ENCODE measurements around the gene UGGT2. TPM values are rescaled to one million over a fixed set of nuclear protein-coding genes. Genes with fewer than 3 reads are reported as not detected.

Gene UGGT2
- total RNA-seq, 4 donors from 2014 or later = 17.5 to 29.9 (median 25.2) TPM

DNA sequence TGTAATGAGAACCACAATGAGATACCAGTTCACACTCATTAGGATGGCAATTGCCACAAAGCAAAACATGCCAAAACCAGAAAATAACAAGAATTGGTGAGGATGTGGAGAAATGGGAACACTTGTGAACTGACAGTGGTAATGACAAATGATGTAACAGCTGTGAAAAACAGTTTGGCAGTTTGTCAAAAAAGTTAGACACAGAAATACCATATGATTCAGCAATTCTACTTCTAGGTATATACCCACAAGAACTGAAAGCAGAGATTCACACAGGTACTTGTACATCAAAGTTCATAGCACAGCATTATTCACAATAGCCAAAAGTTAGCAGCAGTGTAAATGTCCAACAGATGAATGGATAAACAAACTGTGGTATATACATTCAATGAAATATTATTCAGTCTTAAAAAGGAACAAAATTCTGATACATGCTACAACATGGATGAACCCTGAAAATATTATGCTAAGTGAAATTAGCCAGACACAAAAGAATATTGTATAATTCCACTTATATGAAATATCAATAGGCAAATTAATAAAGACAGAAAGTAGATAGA is 96.5 kb downstream of the UGGT2 start:
- Histone ChIP-seq H3K9me3 (peaks cover 0 to 6% (median 0%) of the 10 kb centered on the region in 4 donors), H3K4me1 (no peaks in the 10 kb centered on the region), H3K4me3 (no peak overlapping the region), H3K36me3 (no peaks in the 10 kb centered on the region), H3K27ac (no peak overlapping the region), H3K27me3 (no peaks in the 10 kb centered on the region)
- TF ChIP-seq POLR2A (IDR thresholded peaks at IDR 0.05) = no peak
- TF ChIP-seq, protein P1, sequence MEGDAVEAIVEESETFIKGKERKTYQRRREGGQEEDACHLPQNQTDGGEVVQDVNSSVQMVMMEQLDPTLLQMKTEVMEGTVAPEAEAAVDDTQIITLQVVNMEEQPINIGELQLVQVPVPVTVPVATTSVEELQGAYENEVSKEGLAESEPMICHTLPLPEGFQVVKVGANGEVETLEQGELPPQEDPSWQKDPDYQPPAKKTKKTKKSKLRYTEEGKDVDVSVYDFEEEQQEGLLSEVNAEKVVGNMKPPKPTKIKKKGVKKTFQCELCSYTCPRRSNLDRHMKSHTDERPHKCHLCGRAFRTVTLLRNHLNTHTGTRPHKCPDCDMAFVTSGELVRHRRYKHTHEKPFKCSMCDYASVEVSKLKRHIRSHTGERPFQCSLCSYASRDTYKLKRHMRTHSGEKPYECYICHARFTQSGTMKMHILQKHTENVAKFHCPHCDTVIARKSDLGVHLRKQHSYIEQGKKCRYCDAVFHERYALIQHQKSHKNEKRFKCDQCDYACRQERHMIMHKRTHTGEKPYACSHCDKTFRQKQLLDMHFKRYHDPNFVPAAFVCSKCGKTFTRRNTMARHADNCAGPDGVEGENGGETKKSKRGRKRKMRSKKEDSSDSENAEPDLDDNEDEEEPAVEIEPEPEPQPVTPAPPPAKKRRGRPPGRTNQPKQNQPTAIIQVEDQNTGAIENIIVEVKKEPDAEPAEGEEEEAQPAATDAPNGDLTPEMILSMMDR (IDR thresholded peaks at IDR 0.05) = no peak
- no peak for DNase-seq

DNA sequence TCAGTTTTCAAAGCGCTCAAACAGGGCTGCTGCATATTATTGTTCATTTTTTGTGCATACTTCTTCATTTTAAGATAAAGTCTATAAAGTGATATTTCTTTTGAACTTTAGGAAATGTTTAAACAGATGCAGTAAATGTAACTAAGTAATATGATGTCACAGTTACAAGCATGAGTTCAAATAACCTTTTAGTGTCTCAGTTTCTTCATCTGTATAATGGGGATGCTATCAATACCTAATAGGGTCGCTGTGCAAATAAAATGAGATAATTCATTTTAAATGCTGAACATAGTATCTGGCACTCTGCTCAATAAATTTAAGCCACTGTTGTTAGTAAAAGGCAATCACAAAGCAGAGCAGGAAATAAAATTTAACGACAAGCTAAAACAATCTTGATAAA is 97.5 kb downstream of the UGGT2 start:
- DNase-seq = no peak
- Histone ChIP-seq H3K27me3 (no peaks in the 10 kb centered on the region), H3K4me1 (no peaks in the 10 kb centered on the region), H3K27ac (no peak overlapping the region), H3K9me3 (peaks cover 0 to 4% (median 0%) of the 10 kb centered on the region in 4 donors), H3K36me3 (no peaks in the 10 kb centered on the region), H3K4me3 (no peak overlapping the region)
- no peak for TF ChIP-seq POLR2A (IDR thresholded peaks at IDR 0.05)
- TF ChIP-seq, protein P1 (IDR thresholded peaks at IDR 0.05) = no peak

DNA sequence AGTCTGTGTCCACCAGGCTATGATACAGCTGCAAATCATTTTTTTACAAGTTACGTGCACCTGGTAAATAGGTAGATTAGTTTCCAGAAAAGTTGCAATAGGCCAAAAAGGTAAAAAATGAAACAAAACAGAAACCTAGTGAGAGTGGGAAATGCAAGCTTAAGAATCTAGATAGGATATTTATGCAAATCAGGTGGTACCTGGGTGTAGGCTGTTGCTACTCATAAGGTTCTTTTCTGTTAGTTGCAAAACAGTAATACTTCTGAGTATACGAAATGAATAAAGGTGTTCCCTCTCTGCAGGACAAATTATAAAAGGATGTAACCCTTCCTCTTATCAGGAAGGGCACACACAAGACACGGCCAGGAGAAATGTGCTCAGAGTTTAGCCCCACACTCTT is 97.9 kb downstream of the UGGT2 start:
- DNase-seq = no peak

DNA sequence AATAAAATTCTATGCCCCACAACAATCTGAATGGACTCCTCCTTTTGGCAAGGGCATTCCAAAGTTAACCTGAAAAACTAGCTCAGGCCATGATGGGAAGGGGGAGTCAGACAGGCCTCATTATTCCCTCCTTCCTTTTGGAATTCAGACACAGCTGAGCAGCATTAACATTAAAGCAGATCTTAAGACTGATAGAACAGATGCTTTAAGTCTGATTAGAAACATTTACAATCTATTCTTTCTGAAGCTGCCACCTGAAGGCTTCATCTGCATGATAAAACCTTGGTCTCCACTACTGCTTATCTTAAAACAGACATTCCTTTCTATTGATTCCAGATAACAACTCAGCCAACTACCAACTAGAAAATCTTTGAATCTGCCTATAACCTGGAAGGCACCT is 98.9 kb downstream of the UGGT2 start:
- no peaks in the 10 kb centered on the region for H3K4me1 ChIP-seq
- no peaks in the 10 kb centered on the region for H3K36me3 ChIP-seq
- no peaks in the 10 kb centered on the region for H3K27me3 ChIP-seq
- DNase-seq = no peak
- TF ChIP-seq, protein P1 (IDR thresholded peaks at IDR 0.05) = no peak
- TF ChIP-seq POLR2A (IDR thresholded peaks at IDR 0.05) = no peak
- no peak overlapping the region for H3K4me3 ChIP-seq
- no peak overlapping the region for H3K27ac ChIP-seq
- H3K9me3 ChIP-seq = no peaks in the 10 kb centered on the region

More for the DNA sequence above, 97.9 kb downstream of the UGGT2 start:
- Histone ChIP-seq H3K27me3 (no peaks in the 10 kb centered on the region), H3K27ac (no peak overlapping the region), H3K9me3 (peaks cover 0 to 4% (median 0%) of the 10 kb centered on the region in 4 donors), H3K4me1 (no peaks in the 10 kb centered on the region), H3K36me3 (no peaks in the 10 kb centered on the region), H3K4me3 (no peak overlapping the region)
- TF ChIP-seq POLR2A (IDR thresholded peaks at IDR 0.05) = no peak
- TF ChIP-seq, protein P1 (IDR thresholded peaks at IDR 0.05) = no peak

DNA sequence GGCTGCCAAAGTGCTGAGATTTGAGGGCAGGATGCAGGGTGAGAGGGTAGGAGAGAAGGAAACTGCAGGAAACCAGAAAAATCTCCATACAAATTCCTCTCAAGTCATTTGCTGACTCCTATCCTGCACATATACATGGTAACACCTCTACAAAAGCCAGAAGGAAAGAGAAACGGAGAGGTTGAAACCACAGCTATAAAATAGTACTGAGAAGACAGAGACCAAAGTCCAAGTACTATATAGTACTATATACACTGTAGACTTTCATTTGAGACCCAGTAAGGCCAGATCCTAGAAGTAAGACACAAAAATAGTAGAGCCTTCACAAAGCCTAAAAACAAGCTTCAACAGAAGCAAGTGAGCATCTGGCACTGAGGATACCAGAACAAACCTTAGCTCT is 103.1 kb downstream of the UGGT2 start:
- no peaks in the 10 kb centered on the region for H3K4me1 ChIP-seq
- H3K27me3 ChIP-seq = no peaks in the 10 kb centered on the region
- H3K9me3 ChIP-seq = no peaks in the 10 kb centered on the region
- no peak for DNase-seq
- no peak overlapping the region for H3K27ac ChIP-seq
- no peaks in the 10 kb centered on the region for H3K36me3 ChIP-seq
- H3K4me3 ChIP-seq = no peak overlapping the region
- TF ChIP-seq, protein P1 (IDR thresholded peaks at IDR 0.05) = no peak
- TF ChIP-seq POLR2A (IDR thresholded peaks at IDR 0.05) = no peak

DNA sequence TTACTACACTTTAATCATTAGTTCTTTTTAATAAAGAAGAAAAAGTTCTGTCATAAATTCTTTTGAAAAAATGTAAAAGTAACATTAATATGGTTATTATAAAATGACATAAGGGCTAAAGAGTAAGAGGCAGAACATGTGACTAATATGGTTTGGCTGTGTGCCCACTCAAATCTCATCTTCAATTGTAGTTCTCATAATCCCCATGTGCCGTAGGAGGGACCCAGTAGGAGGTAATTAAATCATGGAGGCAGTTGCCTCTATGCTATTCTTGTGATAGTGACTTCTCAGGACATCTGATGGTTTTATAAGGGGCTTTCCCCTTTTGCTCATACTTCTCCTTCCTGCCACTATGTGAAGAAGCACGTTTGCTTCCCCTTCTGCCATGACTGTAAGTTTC is 104.5 kb downstream of the UGGT2 start:
- Histone ChIP-seq H3K36me3 (no peaks in the 10 kb centered on the region), H3K4me3 (no peak overlapping the region), H3K27ac (no peak overlapping the region), H3K27me3 (no peaks in the 10 kb centered on the region), H3K4me1 (no peaks in the 10 kb centered on the region), H3K9me3 (no peaks in the 10 kb centered on the region)
- DNase-seq = no peak
- TF ChIP-seq POLR2A (IDR thresholded peaks at IDR 0.05) = no peak
- TF ChIP-seq, protein P1 (IDR thresholded peaks at IDR 0.05) = no peak

Measured in Peyer's patch (tissue), 4 donors.